GM19238 (cell line): ENCODE data around the gene HTR3E.
"Not testable (repeated sequence)": the region's sequence is repeated elsewhere in the genome, so short reads cannot be mapped to it uniquely, and the experiment has no call there.

Experiments used
- DNase-seq: peaks from one replicate; pipeline ENCODE4 v3.0.0; 2011; ENCODE audit warnings: low spot score; ENCODE audit not compliant: insufficient read length

HTR3E gene, protein sequence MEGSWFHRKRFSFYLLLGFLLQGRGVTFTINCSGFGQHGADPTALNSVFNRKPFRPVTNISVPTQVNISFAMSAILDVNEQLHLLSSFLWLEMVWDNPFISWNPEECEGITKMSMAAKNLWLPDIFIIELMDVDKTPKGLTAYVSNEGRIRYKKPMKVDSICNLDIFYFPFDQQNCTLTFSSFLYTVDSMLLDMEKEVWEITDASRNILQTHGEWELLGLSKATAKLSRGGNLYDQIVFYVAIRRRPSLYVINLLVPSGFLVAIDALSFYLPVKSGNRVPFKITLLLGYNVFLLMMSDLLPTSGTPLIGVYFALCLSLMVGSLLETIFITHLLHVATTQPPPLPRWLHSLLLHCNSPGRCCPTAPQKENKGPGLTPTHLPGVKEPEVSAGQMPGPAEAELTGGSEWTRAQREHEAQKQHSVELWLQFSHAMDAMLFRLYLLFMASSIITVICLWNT

DNA sequence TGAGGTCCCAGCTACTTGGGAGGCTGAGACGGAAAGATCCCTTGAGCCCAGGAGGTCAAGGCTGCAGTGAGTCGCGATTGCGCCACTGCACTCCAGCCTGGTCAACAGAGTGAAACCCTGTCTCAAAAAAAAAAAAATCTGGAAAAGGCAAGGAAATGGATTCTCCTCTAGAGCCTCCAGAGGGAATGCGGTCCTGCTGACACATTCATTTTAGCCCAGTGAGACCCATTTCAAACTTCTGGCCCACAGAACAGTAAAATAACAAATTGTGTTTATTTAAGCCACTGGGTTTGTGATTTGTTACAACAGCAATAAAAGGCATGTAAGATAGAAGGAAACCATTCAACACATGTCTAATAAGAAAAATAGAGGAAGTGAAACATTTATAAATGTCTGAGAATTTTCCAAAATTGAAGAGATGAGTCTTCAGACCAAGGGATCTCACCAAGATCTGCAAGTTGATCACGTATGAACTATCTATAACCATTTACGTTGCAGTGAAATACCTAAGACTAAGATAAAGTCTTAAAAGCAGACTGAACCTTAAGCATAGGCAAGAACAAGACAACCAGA, at the start of gene HTR3E:
Gene HTR3E (plus strand): TSS at position 254 of the 573 bp plus-strand sequence. CDS start 466 bp downstream, outside the sequence.
- DNase-seq: no peak

DNA sequence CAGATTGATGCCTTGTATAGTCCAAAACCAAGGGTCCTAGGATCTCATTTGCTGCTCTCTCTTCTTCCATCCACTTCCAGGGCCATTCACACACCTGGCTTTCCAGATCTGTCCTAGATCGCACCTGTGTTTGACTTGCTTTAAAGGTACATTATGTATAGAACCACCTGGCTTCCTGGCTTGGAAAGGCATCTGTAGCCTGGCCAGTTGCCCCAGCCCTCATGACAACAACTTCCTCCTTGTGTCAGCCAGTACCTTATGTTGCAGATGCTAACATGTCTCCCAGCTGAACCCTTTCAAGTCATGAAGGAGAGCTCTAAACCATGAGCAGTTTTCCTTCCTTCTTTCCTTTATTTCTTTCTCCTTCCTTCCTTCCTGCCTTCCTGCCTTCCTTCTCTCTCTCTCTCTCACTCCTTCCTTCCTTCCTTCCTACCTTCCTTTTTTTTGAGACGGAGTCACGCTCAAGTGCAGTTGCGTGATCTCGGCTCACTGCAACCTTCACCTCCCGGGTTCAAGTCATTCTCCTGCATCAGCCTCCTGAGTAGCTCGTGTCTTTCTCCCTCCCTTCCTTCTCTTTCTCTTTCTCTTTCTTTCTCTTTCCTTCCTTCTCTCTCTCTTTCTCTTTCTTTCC, 46.5 kb upstream of the HTR3E start:
- DNase-seq: no peak

DNA sequence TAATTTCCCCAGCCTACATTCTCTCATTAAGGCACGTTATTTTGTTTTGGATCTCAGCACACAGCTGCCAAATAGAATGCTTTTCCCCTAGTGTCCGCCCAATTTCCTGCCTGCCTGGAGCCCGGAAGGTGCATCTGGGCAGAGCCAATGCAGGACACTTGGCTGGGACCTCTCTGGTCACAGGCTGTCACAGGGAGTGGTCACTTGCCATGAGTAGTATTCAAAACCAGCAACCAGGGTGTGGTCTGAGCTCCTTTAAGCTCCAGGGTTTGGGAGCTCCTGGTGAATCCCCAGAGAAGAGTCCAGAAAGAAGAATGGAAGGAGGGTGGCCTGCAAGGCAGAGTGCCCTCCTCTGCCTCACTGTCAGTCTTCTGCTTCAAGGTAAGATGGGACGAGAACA, 44.1 kb upstream of the HTR3E start, which contains the start of gene HTR3C:
Gene HTR3C (plus strand): TSS at position 281 of the 400 bp plus-strand sequence. CDS start 34 bp downstream, at position 315.
- no peak for DNase-seq

DNA sequence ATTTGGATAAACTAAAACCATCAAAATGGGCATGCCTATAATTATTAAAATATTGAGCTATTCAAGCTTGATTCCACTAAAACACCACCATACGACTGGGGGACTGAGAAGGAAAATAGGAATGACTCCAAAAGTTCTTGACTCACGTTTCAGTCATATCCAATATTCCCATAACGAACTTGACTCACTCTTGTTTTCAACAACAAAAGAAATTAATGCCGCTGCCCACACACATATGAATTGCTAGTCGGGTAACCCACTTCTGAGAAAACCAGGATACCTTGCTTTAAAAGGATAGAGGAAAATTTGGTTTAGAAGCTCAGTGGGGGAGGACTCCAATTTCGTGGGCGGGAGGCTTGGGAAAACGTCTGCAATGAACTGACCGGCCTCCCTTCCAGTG, 38.8 kb upstream of the HTR3E start:
- no peak for DNase-seq

DNA sequence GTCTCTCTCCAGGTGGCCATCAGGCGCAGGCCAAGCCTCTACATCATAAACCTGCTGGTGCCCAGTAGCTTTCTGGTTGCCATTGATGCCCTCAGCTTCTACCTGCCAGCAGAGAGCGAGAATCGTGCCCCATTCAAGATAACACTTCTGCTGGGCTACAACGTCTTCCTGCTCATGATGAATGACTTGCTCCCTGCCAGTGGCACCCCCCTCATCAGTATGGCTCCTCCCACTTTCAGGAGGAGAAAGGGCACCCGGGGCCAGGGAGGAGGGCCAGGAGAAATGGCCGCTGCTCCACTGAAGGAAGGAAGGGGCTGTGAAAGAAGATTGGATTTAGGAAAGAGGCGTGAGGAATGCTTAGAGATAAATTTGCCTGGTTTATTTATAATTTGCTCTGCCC, 37.4 kb upstream of the HTR3E start:
- no peak for DNase-seq

DNA sequence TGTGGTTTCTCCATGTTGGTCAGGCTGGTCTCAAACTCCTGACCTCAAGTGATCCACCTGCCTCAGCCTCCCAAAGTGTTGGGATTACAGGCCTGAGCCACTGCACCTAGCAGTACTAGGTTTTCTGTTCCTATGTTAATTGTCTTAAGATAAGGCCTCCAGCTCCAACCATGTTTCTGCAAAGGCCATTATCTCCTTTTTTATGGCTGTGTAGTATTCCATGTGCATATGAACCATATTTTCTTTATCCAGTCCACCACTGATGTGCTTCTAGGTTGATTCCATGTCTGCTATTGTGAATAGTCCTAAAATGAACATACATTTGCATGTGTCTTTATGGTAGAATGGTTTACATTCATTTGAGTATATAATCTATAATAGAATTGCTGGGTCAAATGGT, 34.2 kb upstream of the HTR3E start:
- DNase-seq: no peak

DNA sequence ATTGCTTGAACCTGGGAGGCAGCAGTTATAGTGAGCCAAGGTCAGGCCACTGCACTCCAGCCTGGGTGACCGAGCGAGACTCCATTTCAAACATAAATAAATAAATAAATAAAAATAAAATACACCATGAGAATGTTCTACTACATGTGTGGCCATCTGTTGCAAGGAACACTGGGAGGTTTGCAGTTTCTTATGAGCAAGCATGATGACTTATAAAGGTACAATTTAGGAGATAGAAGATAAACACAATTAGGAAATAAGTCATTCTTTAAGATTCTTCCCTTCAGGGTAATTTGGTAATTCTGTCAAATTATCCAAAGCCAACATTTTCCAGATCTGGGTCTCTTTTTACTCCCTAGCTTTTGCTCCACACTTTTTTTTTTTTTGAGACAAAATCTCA, 30.7 kb upstream of the HTR3E start:
- DNase-seq: no peak

DNA sequence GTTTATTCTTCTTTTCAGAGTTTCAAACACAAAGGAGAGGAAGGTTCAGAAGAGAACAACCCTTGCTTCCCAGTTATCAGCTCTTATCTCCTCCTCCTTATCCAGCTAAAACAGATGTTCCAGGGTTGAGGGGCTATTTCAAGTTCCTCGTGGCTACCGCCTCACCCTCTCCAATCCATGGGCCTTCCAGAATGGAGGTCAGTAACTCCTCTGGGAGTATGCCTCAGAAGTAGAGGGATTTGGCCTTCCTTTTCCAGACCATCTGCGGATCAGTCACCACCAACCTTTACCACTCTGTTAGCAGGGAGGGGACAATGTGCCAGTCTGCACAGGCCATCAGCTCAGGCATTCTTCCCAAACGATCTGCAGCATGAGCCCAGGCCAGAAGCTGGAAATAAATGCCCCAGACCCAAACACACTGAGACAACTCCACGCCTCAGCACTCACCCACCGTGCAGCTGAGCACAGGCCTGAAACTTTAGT, 29.2 kb upstream of the HTR3E start:
- no peak for DNase-seq

DNA sequence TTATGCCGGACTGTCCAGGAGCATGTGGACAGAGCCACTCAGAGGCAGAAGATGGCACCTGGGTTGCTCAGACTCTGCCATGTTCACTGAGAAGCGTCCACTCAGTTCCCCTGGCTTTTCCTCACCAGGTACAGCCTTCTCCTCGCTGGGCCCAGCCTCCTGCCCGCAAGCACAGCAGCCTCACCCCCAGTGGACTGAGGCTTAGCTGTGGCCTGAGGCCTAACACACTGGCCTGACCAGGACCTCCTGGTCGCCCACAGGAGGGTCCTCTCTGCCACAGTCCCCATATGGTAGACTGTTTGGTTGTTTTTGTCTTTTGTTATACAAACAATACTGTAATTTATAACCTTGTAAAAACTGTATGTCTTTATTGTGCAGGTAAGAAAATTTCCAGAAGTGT, 28.5 kb upstream of the HTR3E start:
- DNase-seq: no peak

DNA sequence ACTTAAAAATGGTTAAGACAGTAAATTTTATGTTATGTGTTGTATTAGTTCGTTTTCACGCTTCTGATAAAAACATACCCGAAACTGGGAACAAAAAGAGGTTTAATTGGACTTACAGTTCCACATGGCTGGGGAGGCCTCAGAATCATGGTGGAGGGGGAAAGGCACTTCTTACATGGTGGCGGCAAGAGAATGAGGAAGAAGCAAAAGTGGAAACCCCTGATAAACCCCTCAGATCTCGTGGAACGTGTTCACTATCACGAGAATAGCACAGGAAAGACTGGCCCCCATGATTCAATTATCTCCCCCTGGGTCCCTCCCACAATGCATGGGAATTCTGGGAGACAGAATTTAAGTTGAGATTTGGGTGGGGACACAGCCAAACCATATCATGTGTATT, 25.7 kb upstream of the HTR3E start:
- DNase-seq: not testable (repeated sequence)

DNA sequence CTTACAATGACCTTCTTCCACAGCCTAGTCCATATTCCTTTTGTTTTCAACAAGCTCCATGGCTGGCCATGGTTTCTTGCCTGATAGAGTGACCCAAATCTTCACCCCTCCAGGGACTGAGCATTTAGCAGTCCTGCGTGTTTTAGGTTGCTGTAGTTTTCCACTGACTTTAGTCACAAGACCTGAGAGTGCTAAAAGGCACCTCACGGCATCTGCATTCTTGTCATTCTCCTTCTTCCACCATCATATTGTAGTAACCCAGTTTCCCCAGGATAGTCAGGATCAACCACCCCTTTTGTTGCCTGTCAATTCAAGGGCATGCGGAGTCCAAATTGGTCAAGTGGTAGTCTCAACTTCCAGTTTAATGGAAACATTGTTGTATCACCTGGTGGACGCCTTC, 23.2 kb upstream of the HTR3E start:
- no peak for DNase-seq

DNA sequence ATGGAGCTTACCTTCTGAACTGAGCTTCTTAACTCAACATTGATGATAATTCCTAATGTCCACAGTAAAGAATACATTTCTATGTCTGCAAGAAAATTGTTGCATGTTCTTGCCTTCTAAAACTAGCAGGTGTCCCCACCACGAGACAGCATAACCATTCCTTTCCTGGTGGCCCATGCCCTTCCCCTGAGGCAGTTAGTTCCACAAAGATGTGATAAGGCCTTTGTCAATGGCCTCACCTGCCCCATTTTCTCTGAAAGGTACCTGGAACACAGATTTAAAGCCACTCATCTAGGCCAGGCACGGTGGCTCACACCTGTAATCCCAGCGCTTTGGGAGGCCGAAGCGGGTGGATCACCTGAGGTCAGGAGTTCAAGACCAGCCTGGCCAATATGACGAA, 21.0 kb upstream of the HTR3E start:
- no peak for DNase-seq

DNA sequence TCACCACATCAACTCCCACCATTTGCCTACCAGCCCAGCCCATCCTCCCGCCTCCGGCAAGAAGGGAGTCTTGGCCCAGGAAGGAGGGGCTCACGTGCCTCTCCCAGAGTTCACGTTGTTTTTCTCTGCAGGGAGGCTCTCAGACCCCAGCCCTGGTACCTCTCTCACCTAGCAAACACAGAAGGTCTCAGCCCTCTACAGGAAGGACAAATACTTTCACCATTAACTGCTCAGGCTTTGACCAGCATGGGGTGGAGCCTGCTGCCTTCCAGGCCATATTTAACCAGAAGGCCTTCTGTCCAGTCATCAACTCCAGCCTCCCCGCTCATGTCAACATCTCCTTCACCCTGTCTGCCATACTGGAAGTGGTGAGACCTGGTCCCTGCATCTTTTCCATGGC, 19.0 kb upstream of the HTR3E start:
- DNase-seq: no peak

DNA sequence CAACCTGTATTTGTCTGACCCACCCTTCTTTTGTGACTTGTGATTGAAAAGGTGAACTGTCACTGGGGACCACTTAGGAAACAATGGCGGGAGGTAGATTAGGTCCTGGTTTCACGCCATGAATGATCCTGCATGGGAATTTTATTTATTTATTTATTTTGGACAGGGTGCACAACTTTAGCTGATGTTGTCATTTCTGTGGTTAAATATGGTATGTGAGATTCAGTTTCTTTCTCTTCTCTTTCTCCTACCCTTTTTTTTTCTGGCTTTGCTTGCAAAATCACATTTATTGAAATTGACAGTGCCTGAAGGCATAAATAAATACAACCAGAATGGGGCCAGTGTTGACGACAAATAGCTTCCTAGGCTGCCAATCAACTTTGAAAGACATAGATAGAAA, 18.0 kb upstream of the HTR3E start:
- DNase-seq: no peak

DNA sequence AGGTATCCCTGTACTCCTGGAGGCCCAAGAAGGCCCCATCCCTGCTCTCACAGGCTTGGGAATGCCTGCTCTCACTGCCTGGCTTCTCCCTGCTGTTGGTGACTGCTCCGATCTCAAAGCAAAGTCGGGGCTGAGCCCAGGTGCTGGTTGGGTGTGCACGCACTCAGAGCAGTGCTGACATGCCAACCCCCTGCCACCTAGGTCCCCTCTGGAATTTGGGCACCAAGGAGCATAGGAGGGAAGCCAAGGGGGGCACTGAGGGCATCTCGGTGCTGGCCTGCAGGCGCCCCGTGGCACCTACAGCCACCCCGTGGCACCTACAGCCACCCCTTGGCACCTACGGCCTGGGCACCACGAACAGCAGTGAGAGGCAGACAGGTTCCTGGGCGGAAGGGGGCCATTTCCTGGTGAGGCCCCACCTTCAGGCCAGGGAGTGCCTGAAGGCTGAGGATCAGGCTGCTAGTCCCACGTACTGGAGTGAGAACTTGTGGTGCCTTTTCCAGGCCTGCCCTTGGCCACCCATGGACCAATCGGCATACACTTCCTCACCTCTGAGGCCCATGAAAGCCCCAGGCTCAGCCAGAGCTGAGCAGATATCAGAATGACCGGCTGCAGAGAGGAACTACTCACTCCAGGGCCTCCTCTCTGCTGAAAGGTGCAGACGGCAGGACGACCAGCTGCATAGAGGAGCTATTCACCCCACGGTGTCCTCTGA, 15.6 kb upstream of the HTR3E start:
- no peak for DNase-seq

DNA sequence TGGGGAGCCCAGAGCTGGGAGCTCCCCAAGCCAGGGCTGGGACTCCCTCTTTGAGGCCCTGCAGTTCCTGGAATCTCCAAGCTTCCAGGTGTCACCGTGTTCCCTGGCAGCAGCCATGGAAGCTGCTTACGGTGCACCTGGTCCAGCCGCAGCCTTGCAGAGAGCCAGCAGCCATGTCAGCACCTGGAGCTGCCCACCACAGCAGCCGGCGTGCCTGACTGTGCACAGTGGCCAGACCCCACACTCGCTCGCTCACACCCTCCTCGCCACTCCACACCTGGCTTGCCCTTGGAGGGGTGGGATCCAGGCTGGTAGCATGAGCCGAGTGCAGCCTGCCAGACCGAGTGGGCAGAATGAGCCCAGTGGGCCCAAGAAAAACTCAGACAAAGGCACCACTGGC, 14.8 kb upstream of the HTR3E start:
- no peak for DNase-seq

DNA sequence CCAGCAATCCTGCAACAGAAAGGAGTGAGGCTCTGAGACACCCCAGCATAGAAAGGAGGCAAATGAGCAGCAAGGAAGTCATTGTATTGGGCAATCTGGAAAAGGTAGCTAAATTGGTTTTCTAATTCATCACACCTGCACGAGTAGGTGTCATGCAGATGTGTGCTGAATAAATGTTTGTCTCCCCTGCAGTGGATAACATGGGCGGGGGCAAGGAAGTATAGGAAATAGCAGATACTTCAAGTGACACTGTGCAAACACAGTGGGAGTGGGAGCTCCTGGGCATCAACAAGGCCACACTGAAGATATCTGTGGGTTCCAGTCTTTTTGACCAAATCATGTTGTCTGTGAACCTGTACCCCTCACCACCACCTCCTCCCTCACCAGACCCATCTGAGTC, 14.4 kb upstream of the HTR3E start:
- no peak for DNase-seq

DNA sequence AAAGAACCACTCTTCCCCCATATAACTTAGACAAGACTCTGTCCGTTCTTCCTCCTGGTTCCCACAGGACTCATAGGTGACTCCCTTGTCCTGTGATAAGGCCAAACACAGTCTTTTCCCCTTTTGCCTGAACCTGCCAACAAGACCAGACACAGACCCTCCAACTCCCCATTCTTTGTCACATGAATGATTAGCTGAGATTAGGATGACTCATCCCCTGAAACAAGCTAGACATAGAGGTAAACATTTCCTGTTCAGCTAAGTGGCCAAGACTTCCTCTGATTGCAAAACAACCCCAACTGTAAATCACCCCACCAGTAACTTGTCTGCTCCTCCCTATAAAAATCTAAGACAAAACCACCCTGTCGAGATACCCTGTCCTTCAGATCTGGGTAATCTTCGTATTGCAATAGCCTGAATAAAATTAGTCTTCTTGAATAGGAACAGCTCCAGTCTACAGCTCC, 11.4 kb upstream of the HTR3E start:
- no peak for DNase-seq

DNA sequence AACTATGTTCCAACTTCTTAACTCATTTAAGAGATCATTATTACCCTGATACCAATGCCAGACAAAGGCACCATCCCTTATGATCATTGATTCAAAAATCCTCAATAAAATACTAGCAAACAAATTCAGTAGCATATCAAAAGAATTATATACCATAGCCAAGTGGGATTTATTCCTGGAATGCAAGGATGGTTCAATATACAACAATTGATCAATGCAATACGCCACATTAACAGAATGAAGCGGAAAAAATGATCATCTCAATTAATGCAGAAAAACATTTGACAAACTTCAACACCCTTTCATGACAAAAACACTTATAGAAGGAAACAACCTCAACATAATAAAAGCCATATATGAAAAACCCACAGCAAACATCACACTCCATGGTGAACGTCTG, 4.7 kb upstream of the HTR3E start:
- DNase-seq: no peak

DNA sequence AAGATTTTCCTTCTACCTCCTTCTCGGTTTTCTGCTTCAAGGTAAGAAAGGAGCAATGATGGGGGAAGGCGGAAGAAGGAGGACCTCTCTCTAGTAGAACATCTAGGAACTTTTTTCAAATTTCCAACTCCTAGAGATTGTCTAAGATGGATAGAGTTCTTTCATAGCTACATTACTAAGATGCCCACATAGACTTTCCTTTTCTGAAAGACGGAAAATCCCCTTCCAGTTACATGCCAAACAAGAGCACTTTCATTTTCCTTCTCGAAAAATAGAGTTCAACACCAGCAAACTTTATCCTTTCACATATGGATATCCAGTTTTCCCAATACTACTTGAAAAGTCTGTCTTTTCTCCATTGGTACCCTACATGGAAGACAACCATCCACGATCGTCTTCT, 692 bp downstream of the HTR3E start:
- DNase-seq: no peak

DNA sequence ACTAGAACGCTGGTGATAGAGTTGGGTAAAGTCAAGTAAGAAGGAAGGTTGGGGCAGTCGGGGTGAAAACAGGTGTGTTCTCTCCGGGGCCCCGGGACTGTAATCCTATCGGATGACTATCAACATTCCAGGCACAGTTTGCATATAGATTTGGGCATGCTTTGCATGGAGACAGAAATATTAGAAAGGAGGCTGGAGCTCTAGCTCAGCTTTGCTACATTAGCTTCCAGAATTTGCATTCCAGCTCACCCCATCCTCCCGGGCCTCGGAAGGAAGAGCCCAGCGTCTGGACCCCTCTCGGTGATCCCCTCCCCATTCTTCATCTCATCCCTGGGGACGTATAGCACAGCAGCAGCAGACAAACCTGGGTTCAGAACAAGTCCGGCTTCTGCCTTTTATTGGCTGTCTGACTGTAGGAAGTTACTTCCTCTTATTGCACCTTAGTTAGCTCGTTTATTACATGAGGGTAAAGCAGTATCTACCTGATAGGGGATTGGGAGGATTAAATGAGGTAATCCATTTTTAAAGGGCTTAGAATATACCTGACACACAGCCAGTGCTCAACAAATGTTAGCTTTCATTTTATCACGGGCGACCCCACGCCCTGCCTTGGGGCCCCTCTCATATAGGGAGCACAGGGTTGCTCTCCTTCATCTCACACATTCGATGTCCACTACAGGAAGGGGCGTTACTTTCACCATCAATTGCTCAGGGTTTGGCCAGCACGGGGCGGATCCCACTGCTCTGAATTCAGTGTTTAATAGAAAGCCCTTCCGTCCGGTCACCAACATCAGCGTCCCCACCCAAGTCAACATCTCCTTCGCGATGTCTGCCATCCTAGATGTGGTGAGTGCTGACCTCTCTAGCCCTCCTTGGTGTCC, 3.2 kb downstream of the HTR3E start:
- no peak for DNase-seq
